Mammary microvascular endothelial cell (primary cell): Measurements from ENCODE around the gene SPANXN1. TPM values are rescaled to one million over a fixed set of nuclear protein-coding genes. Genes with fewer than 3 reads are reported as not detected.

Experiments used
- total RNA-seq: library from RNA; depleted of rRNA; stranded (reverse); fragments of >200 nt; gene quantifications from 2 replicates; pipeline ENCODE4 v1.2.3, GENCODE V29; 2015

SPANXN1 gene, protein sequence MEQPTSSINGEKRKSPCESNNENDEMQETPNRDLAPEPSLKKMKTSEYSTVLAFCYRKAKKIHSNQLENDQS
- not detected in 2 replicates for total RNA-seq

DNA sequence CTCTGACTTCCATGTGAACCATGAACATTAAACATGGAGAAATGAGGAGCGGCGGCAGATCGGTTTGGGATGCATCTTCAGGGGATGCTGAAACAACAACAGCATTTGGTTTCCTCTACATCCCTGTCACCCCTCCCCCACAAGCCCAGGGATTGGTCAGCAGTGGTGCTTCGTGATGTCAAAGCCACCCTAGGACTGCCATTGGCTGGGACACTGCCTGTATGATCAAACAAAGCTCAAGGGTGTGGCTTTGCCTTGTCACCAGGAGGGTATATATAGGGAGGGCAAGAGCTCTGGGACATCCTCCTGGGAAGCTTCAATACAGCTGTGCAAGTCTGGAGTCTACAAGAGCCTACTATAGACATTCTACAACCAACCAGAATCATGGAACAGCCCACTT lies at the start of gene SPANXN1:
SPANXN1 (plus strand) TSS at position 301 of the 400 bp plus-strand sequence; CDS start at position 385, 84 bp downstream.

